PC-9 (cell line): ENCODE results near the gene IRX1. TPM values are rescaled to one million over a fixed set of nuclear protein-coding genes. Genes with fewer than 3 reads are reported as not detected.

Source experiments
- BruUV-seq: library from RNA; stranded (reverse); fragments of 400-500 nt; replicated peaks from 2 replicates; lab custom pipeline; 2021; lab: Mats Ljungman, UMichigan
- CTCF ChIA-PET: fragments of 300-600 bp; sonication (Branson Sonifier 250); formaldehyde crosslinking; loops from one replicate; lab custom pipeline; 2022; ENCODE audit warnings: antibody characterized with exemption; lab: Charles Lee
- POLR2A ChIA-PET: fragments of 300-600 bp; sonication (Branson Sonifier 250); formaldehyde crosslinking; loops from one replicate; lab custom pipeline; 2022; ENCODE audit warnings: antibody characterized with exemption; ENCODE audit not compliant: unreplicated experiment; lab: Charles Lee
- DNase-seq, 2 experiments: peaks; one replicate each; pipeline versions ENCODE4 v3.0.0 to v3.0.0-alpha.2; 2015 to 2022; ENCODE audit warnings: mixed read lengths in 1 of 2
- H2AFZ ChIP-seq: fragments of 200-600 bp; sonication (generic); 2 replicates; pipeline ENCODE4 v1.8.1; 2017; ENCODE audit warnings: antibody characterized with exemption
- H3F3A ChIP-seq: fragments of 200-600 bp; sonication (generic); 2 replicates; pipeline ENCODE4 v1.8.1; 2017; ENCODE audit warnings: antibody characterized with exemption, mild to moderate bottlenecking, low read depth; ENCODE audit not compliant: insufficient read depth
- H3K27ac ChIP-seq: fragments of 200-600 bp; sonication (generic); 2 replicates; pipeline ENCODE4 v1.6.1; 2016; ENCODE audit warnings: mixed run types
- H3K27me3 ChIP-seq: fragments of 200-600 bp; sonication (generic); 2 replicates; pipeline ENCODE4 v1.6.1; 2016; ENCODE audit warnings: low read depth, mixed run types; ENCODE audit not compliant: insufficient read depth
- H3K36me3 ChIP-seq: fragments of 200-600 bp; sonication (generic); 2 replicates; pipeline ENCODE4 v1.6.1; 2016; ENCODE audit warnings: low read depth, mixed run types
- H3K4me1 ChIP-seq: fragments of 200-600 bp; sonication (generic); replicated peaks from 2 replicates; pipeline ENCODE4 v1.6.1; 2016; ENCODE audit warnings: mixed run types; ENCODE audit not compliant: insufficient read depth
- H3K4me2 ChIP-seq: fragments of 200-600 bp; sonication (generic); 2 replicates; pipeline ENCODE4 v1.6.1; 2017; ENCODE audit warnings: mixed run types
- H3K4me3 ChIP-seq: fragments of 200-600 bp; sonication (generic); 2 replicates; pipeline ENCODE4 v1.6.1; 2016; ENCODE audit warnings: mixed run types
- H3K79me2 ChIP-seq: fragments of 200-600 bp; sonication (generic); 2 replicates; pipeline ENCODE4 v1.6.1; 2017; ENCODE audit warnings: low read depth, mixed run types
- H3K9me2 ChIP-seq: fragments of 200-600 bp; sonication (generic); 2 replicates; pipeline ENCODE4 v1.8.1; 2017; ENCODE audit warnings: mild to moderate bottlenecking; ENCODE audit not compliant: insufficient read depth
- H3K9me3 ChIP-seq: fragments of 200-600 bp; sonication (generic); 2 replicates; pipeline ENCODE4 v1.8.1; 2016; ENCODE audit warnings: low read depth; ENCODE audit not compliant: insufficient read depth
- H4K20me1 ChIP-seq: fragments of 200-600 bp; sonication (generic); 2 replicates; pipeline ENCODE4 v1.8.1; 2017; ENCODE audit not compliant: insufficient read depth
- CTCF ChIP-seq: fragments of 200-600 bp; sonication (generic); conservative IDR thresholded peaks from 2 replicates; pipeline ENCODE4 v1.6.1; 2017; ENCODE audit warnings: mixed run types, antibody characterized with exemption, mild to moderate bottlenecking, moderate library complexity
- EZH2 ChIP-seq: fragments of 200-600 bp; sonication (generic); IDR thresholded peaks from 2 replicates; pipeline ENCODE4 v1.8.0; 2017; ENCODE audit warnings: antibody characterized with exemption, low read depth
- intact Hi-C: fragments of 100-400 bp; cut with micrococcal nuclease; formaldehyde crosslinking; loops from one replicate; pipeline ENCODE4 v1.10.0; 2022; ENCODE audit not compliant: unreplicated experiment
- total RNA-seq: library from RNA; stranded (reverse); gene quantifications from 2 replicates; pipeline ENCODE4 v1.2.3, GENCODE V29; 2021

The IRX1 gene
- total RNA-seq, 1 experiment from 2014 or later, result not detected

GRCh38 chr5:3601911-3602782 is 6.5 kb downstream of the IRX1 start:
- Histone ChIP-seq H4K20me1 (no peaks in the 10 kb centered on the region), H3K4me1 (no peaks in the 10 kb centered on the region), H3K27ac (no peak overlapping the region), H3K9me3 (0 out of 2 replicates have a peak, but pooled peaks cover 7% of the 10 kb centered on the region), H2AFZ (no peak overlapping the region), H3K4me2 (no peak overlapping the region), H3F3A (no peaks in the 10 kb centered on the region), H3K36me3 (no peaks in the 10 kb centered on the region), H3K9me2 (no peaks in the 10 kb centered on the region), H3K27me3 (peaks cover 34% of the 10 kb centered on the region), H3K4me3 (no peak overlapping the region), H3K79me2 (no peaks in the 10 kb centered on the region)
- ChIA-PET CTCF (no interaction called here), POLR2A (no interaction called here)
- intact Hi-C loops, result no loop called here
- TF ChIP-seq EZH2 (no peak), CTCF (no peak)
- no TSS peak for BruUV-seq
- no peak for DNase-seq

GRCh38 chr5:3602785-3603502 is 7.3 kb downstream of the IRX1 start:
- Histone ChIP-seq H2AFZ (no peak overlapping the region), H3K9me3 (0 out of 2 replicates have a peak, but pooled peaks cover 7% of the 10 kb centered on the region), H3K27me3 (peaks cover 42% of the 10 kb centered on the region), H3K79me2 (no peaks in the 10 kb centered on the region), H3F3A (no peaks in the 10 kb centered on the region), H3K4me2 (no peak overlapping the region), H4K20me1 (0 out of 2 replicates have a peak, but pooled peaks cover under 1% of the 10 kb centered on the region), H3K36me3 (no peaks in the 10 kb centered on the region), H3K4me1 (no peaks in the 10 kb centered on the region), H3K4me3 (no peak overlapping the region), H3K9me2 (no peaks in the 10 kb centered on the region), H3K27ac (no peak overlapping the region)
- no peak for TF ChIP-seq EZH2
- TF ChIP-seq CTCF, result no peak
- no TSS peak for BruUV-seq
- ChIA-PET CTCF (no interaction called here), POLR2A (no interaction called here)
- DNase-seq, result no peak
- intact Hi-C loops, result no loop called here

GRCh38 chr5:3604501-3604900 is 8.9 kb downstream of the IRX1 start:
- H3K4me1 ChIP-seq, result no peaks in the 10 kb centered on the region
- no peak for TF ChIP-seq EZH2
- TF ChIP-seq CTCF, result no peak
- H3K36me3 ChIP-seq, result no peaks in the 10 kb centered on the region
- H3K27me3 ChIP-seq, result peaks cover 58% of the 10 kb centered on the region
- no peaks in the 10 kb centered on the region for H3F3A ChIP-seq
- no peak overlapping the region for H2AFZ ChIP-seq
- no peaks in the 10 kb centered on the region for H3K79me2 ChIP-seq
- no peak overlapping the region for H3K4me2 ChIP-seq
- intact Hi-C loops, result no loop called here
- H3K4me3 ChIP-seq, result no peak overlapping the region
- H3K9me3 ChIP-seq, result 0 out of 2 replicates have a peak, but pooled peaks cover 7% of the 10 kb centered on the region
- H3K9me2 ChIP-seq, result no peaks in the 10 kb centered on the region
- 0 out of 2 replicates have a peak, but pooled peaks cover 6% of the 10 kb centered on the region for H4K20me1 ChIP-seq
- no peak overlapping the region for H3K27ac ChIP-seq
- ChIA-PET CTCF (no interaction called here), POLR2A (no interaction called here)
- no TSS peak for BruUV-seq
- no peak for DNase-seq
